ENCODE results near the gene UPF3A. TPM values are rescaled to one million over a fixed set of nuclear protein-coding genes. Genes with fewer than 3 reads are reported as not detected.

The UPF3A gene
- total and polyA plus RNA-seq, 8 donors = 20.4 to 186 (median 43.3) TPM

DNA sequence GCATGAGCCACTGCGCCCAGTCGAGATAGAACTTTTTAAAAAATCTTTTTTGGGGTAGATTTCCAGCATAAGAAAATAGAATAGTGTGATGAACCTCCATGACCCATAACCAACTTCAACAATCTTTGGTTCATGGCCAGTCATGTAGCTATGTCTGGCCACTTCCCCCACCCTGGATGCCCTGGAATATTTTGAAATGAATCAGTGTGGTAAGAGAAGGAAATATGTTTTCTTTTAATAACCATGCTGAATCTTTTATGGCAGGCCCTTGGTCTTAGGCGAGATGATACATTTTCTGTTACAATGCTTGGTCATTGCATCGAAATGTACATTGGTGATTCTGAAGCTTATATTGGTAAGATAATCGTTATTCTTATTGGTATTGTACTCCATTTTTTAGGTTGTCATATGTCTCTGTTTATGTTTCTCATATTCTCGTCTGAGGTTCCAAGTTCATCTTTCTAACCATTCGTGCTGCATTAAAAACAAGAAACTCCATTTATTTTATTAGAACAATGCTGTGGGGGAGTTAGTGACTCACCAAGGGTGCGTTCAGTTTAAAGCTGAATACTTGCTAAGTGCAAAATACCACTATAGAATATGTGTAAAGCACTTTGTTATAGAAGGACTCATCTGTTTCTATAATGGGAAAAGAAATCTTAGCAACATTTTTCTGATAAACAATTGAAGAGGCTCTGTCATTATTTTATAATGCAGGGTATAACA is 16.4 kb upstream of the UPF3A start:
- H3K4me1 ChIP-seq = no peaks in the 10 kb centered on the region
- WGBS, 5 donors = 92 to 95% (median 93%) methylated on average over 8 of the region's 8 CpGs
- no peak overlapping the region for H3K4me3 ChIP-seq

DNA sequence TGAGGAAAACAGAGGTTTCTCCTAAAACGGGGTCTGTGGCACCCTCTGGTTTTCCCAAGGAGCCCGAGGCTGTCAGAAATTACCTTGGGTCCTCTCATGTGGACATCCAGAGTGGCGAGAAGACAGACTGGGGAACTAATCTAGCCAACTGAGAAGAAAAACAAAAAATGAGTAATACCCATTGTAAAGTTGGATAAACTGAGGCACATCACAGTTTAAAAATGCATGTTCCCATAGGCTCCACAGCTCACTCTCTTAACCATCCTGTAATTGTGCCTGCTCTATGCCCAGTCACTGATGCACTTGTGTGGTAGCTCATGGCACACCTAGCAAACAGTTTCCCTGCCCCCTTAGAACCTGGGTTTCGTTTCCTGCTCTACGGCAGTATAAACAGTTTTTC is 15.2 kb upstream of the UPF3A start:
- TF ChIP-seq POLR2A (IDR thresholded peaks at IDR 0.05) = no peak
- no peak for TF ChIP-seq POLR2AphosphoS5 (IDR thresholded peaks at IDR 0.05)
- TF ChIP-seq EP300 (IDR thresholded peaks at IDR 0.05) = no peak
- TF ChIP-seq, protein P1, sequence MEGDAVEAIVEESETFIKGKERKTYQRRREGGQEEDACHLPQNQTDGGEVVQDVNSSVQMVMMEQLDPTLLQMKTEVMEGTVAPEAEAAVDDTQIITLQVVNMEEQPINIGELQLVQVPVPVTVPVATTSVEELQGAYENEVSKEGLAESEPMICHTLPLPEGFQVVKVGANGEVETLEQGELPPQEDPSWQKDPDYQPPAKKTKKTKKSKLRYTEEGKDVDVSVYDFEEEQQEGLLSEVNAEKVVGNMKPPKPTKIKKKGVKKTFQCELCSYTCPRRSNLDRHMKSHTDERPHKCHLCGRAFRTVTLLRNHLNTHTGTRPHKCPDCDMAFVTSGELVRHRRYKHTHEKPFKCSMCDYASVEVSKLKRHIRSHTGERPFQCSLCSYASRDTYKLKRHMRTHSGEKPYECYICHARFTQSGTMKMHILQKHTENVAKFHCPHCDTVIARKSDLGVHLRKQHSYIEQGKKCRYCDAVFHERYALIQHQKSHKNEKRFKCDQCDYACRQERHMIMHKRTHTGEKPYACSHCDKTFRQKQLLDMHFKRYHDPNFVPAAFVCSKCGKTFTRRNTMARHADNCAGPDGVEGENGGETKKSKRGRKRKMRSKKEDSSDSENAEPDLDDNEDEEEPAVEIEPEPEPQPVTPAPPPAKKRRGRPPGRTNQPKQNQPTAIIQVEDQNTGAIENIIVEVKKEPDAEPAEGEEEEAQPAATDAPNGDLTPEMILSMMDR (IDR thresholded peaks at IDR 0.05) = no peak
- DNase-seq = no peak
- H3K27ac ChIP-seq = no peak overlapping the region
- H3K4me1 ChIP-seq = no peaks in the 10 kb centered on the region
- H3K4me3 ChIP-seq = no peak overlapping the region
- H3K36me3 ChIP-seq = peaks cover 78 to 98% (median 94%) of the 10 kb centered on the region in 4 donors
- WGBS, 5 donors = 95 to 100% (median 95%) methylated on average over 5 of the region's 5 CpGs
- intact Hi-C loops (cut with DNase I; ENCODE audit: low total_unique reads) = no loop called here
- no peaks in the 10 kb centered on the region for H3K27me3 ChIP-seq
- no peaks in the 10 kb centered on the region for H3K9me3 ChIP-seq

More for the DNA sequence above, 16.4 kb upstream of the UPF3A start:
- TF ChIP-seq EP300 (IDR thresholded peaks at IDR 0.05) (no peak), POLR2A (IDR thresholded peaks at IDR 0.05) (no peak), POLR2AphosphoS5 (IDR thresholded peaks at IDR 0.05) (no peak)
- TF ChIP-seq, protein P1 (IDR thresholded peaks at IDR 0.05) = no peak
- intact Hi-C loops (cut with DNase I; ENCODE audit: low total_unique reads) = no loop called here
- H3K9me3 ChIP-seq = no peaks in the 10 kb centered on the region
- no peak for DNase-seq
- H3K27me3 ChIP-seq = no peaks in the 10 kb centered on the region
- H3K36me3 ChIP-seq = peaks cover 81 to 100% (median 99%) of the 10 kb centered on the region in 4 donors
- no peak overlapping the region for H3K27ac ChIP-seq

DNA sequence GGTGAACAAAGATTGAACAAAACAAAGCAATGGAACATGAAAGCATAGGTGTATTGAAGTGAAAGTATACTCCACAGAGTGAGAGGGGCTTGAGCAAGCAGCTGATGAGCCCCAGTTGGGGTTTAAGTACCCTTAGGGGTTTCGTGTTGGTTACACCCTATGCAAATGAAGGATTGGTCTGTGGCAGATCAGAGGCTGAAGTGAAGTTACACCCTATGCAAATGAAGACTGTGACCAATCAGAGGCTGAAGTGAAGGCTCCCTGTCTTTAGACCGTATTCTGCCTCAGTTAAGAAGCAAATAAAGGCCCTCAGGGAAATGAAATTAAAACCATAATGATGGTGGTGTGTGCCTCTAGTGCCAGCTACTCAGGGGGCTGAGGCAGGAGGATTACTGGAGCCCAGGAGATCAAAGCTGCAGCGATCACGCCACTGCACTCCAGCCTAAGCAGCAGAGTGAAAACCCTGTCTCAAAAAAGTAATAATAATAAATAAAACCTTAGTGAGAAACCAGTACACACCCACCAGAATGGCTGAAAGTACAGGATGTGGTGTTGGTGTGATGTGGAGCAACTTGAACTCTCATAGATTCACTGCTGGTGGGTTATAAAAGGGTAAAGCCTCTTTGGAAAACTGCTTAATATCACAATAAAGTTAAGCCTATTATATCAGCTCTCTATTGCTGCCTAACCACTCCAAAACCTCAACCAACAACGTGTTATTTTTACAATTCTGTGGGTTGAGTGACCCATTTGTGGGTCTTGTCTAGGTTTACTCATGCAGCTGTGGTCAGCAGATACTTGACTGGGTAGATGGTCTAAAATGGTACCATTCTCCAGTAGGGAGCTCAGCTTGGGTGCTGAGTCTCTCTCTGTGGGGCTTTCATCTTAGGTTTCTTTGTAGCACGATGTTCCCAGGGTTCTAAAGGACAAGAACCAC is 12.8 kb upstream of the UPF3A start:
- Histone ChIP-seq H3K27ac (no peak overlapping the region), H3K27me3 (no peaks in the 10 kb centered on the region), H3K4me1 (no peaks in the 10 kb centered on the region), H3K9me3 (no peaks in the 10 kb centered on the region), H3K36me3 (peaks cover 75 to 98% (median 93%) of the 10 kb centered on the region in 4 donors), H3K4me3 (no peak overlapping the region)
- intact Hi-C loops (cut with DNase I; ENCODE audit: low total_unique reads) = no loop called here
- WGBS, 5 donors = 86 to 93% (median 91%) methylated on average over 6 of the region's 6 CpGs
- DNase-seq = no peak
- TF ChIP-seq, protein P1 (IDR thresholded peaks at IDR 0.05) = no peak
- TF ChIP-seq EP300 (IDR thresholded peaks at IDR 0.05) = no peak
- no peak for TF ChIP-seq POLR2A (IDR thresholded peaks at IDR 0.05)
- TF ChIP-seq POLR2AphosphoS5 (IDR thresholded peaks at IDR 0.05) = no peak

DNA sequence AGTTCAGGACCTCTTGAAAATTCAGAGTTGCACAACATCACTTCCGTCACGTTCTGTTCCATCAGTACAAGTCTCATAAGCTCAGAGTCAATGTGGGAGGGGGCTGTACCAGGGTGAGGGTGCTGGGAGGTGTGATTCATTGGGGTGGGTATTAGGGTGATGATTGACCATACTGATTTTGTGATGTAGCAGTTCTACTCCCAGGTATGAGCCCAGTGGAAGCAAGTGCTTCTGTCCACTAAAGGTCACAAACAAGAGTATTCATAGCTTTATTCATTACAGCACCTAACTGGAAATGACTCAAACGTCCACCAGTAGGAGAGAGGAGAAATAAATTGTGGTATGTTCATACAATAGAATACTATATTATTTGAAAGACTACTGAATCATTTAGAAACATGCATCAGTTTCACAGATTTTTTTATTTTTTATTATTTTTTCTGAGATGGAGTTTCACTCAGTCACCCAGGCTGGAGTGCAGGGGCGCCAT is 12.1 kb upstream of the UPF3A start:
- TF ChIP-seq, protein P1 (IDR thresholded peaks at IDR 0.05) = no peak
- TF ChIP-seq EP300 (IDR thresholded peaks at IDR 0.05) = no peak
- no peak for TF ChIP-seq POLR2AphosphoS5 (IDR thresholded peaks at IDR 0.05)
- TF ChIP-seq POLR2A (IDR thresholded peaks at IDR 0.05) = no peak
- no peaks in the 10 kb centered on the region for H3K4me1 ChIP-seq
- peaks cover 73 to 98% (median 93%) of the 10 kb centered on the region in 4 donors for H3K36me3 ChIP-seq
- DNase-seq = no peak
- no peak overlapping the region for H3K4me3 ChIP-seq
- 77 to 86% (median 82%) methylated on average over 4 of the region's 4 CpGs for WGBS, 5 donors
- no peaks in the 10 kb centered on the region for H3K27me3 ChIP-seq
- intact Hi-C loops (cut with DNase I; ENCODE audit: low total_unique reads) = no loop called here
- H3K9me3 ChIP-seq = no peaks in the 10 kb centered on the region
- no peak overlapping the region for H3K27ac ChIP-seq

All from stomach (tissue), 9 donors.